Measurements from ENCODE around the gene PSMD3. TPM values are rescaled to one million over a fixed set of nuclear protein-coding genes. Genes with fewer than 3 reads are reported as not detected.

PSMD3 gene
- total and polyA plus RNA-seq, 9 of the 15 experiments (the other 6 are each of a cell fraction or from before 2014, with no cell fraction given) = 2.0 to 251 (median 135) TPM

- intact Hi-C loops (cut with micrococcal nuclease) = loop anchor here (1.0 kb wide), 1 partner anchor 77 kb away; no protein-coding TSS in a partner anchor
- no peak for ATAC-seq
- BruUV-seq (replicated peaks) = no TSS peak
Observed at GRCh38 chr17:40034426-40035161, 54.0 kb downstream of the PSMD3 start.

DNA sequence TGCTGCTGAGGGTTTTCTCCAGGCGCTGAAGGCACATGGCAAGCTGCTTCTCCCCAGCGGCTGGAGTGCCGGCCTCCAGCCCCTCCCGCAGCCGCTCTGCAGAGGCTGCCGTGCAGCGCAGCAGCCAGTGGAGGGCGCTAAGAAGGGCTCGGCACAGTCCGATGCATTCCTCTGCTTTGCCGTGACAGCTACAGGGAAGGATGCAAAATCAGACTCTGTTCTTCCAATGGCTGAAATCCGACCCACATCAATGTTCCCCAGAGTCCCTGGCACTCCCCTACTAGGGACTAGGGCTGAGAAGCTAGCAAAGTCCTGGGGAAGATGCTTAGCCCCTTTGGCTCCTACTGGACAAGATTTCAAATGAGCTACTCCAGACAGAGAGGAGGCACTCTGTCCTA lies 54.6 kb downstream of the PSMD3 start:
- Histone ChIP-seq H3K4me1 (replicated peaks in 1 of 2; ENCODE audit: control insufficient read depth in 2 of 2, insufficient read depth in 2 of 2, low read length in 2 of 2) (peaks cover 0 to 4% of the 10 kb centered on the region in 2 experiments; a peak in 1 of 5 replicates), H3K27me3 (ENCODE audit: control insufficient read depth in 2 of 2, insufficient read depth in 2 of 2, low read length in 2 of 2) (no peaks in the 10 kb centered on the region), H3K79me2 (ENCODE audit: control insufficient read depth, insufficient read depth, low read length) (no peaks in the 10 kb centered on the region), H3K36me3 (ENCODE audit: control insufficient read depth, insufficient read depth, low read length) (peaks cover 61% of the 10 kb centered on the region), H4K20me1 (replicated peaks; ENCODE audit: control insufficient read depth, insufficient read depth, low read length) (no peaks in the 10 kb centered on the region), H3K9ac (ENCODE audit: insufficient read depth in 1 of 2, low read depth in 2 of 2, low read length in 2 of 2) (no peak overlapping the region; a peak in 1 of 4 replicates), H3K9me3 (replicated peaks; ENCODE audit: control insufficient read depth, insufficient read depth, low read depth, low read length) (no peaks in the 10 kb centered on the region), H3K27ac (ENCODE audit: extremely low read depth, low read depth, low read length) (no peak overlapping the region), H3K9me1 (ENCODE audit: control insufficient read depth, insufficient read depth, low read length) (no peaks in the 10 kb centered on the region), H3K4me3 (no peak overlapping the region), H2AFZ (ENCODE audit: low read depth, low read length) (no peak overlapping the region), H3K4me2 (ENCODE audit: insufficient read depth, low read length) (no peak overlapping the region)
- no TSS peak for BruUV-seq (replicated peaks)
- FAIRE-seq (peak; percentile 76), ATAC-seq (peak; percentile 99), DNase-seq (ENCODE audit: extremely low read depth in 1 of 4, low spot score in 3 of 4) (peak; percentile 71 to 77 (median 74))
- CTCF ChIA-PET (ENCODE audit: low intra/inter-chr PET ratio) = interaction anchor here (0.6 to 1.7 kb wide), 5 partner anchors 8 to 169 kb away, joined by 3 to 6 read pairs (median 3); no protein-coding TSS in a partner anchor
- POLR2A ChIA-PET = interaction anchor here (0.6 to 1.7 kb wide), 7 partner anchors 13 to 124 kb away, joined by 3 to 5 read pairs (median 3); no protein-coding TSS in a partner anchor
- in situ Hi-C loops (cut with MboI) = no loop called here
- intact Hi-C loops (cut with micrococcal nuclease) = loop anchor here (1.0 kb wide), 1 partner anchor 76 kb away; no protein-coding TSS in a partner anchor
- 14% methylated on average over 12 of the region's 12 CpGs for WGBS (ENCODE audit: insufficient coverage, low coverage, missing lambda C conversion rate)
- TF ChIP-seq MAZ (CRISPR knock-in tag; conservative IDR thresholded peaks at IDR 0.05 in 1 of 2, IDR thresholded peaks at IDR 0.05 in 1 of 2) = peak in 1 of 2 experiments; percentile 76; a peak in 1 of 4 replicates
- TF ChIP-seq NEUROD1 (IDR thresholded peaks at IDR 0.05; ENCODE audit: borderline replicate concordance, low read depth, low read length, partially characterized antibody) = peak; percentile 33
- 0 out of 2 replicates have a peak, but pooled peaks have one; percentile 18 for TF ChIP-seq ZKSCAN1 (IDR thresholded peaks at IDR 0.05; ENCODE audit: low read depth, low read length)
- TF ChIP-seq SMC3 (conservative IDR thresholded peaks at IDR 0.05; ENCODE audit: insufficient read depth, low read depth, low read length) = peak; percentile 74
- 0 out of 2 replicates have a peak, but pooled peaks have one; percentile 32 for TF ChIP-seq JUND (IDR thresholded peaks at IDR 0.05; ENCODE audit: borderline replicate concordance, low read depth, low read length)
- no peak for TF ChIP-seq JUND (tag; IDR thresholded peaks at IDR 0.05; ENCODE audit: borderline replicate concordance, low read depth, low read length)
- TF ChIP-seq, protein P1, sequence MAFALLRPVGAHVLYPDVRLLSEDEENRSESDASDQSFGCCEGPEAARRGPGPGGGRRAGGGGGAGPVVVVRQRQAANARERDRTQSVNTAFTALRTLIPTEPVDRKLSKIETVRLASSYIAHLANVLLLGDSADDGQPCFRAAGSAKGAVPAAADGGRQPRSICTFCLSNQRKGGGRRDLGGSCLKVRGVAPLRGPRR (CRISPR knock-in tag; IDR thresholded peaks at IDR 0.05) = no peak
- TF ChIP-seq SIN3A (IDR thresholded peaks at IDR 0.05; ENCODE audit: borderline replicate concordance in 2 of 2, control insufficient read depth in 1 of 2, low read depth in 2 of 2, low read length in 2 of 2) = 0 out of 4 replicates have a peak, but pooled peaks of 1 of the 2 experiments have one; percentile 22
- TF ChIP-seq MYC (IDR thresholded peaks at IDR 0.05; ENCODE audit: low read depth, low read length) = peak; percentile 29; the same call in 1 of the 2 replicates
- TF ChIP-seq MYC (CRISPR knock-in tag; IDR thresholded peaks at IDR 0.05; ENCODE audit: borderline replicate concordance, low read depth) = no peak
- TF ChIP-seq CBFA2T2 (conservative IDR thresholded peaks at IDR 0.05) = no peak

More at GRCh38 chr17:40034426-40035161, 54.0 kb downstream of the PSMD3 start:
- H3K9ac ChIP-seq (ENCODE audit: insufficient read depth in 1 of 2, low read depth in 2 of 2, low read length in 2 of 2) = no peak overlapping the region; a peak in 1 of 4 replicates
- H3K36me3 ChIP-seq (ENCODE audit: control insufficient read depth, insufficient read depth, low read length) = peaks cover 66% of the 10 kb centered on the region
- in situ Hi-C loops (cut with MboI) = loop anchor here (5.0 kb wide), 1 partner anchor 48 kb away; no protein-coding TSS in a partner anchor
- no peak for DNase-seq (ENCODE audit: extremely low read depth in 1 of 4, low spot score in 3 of 4)
- H3K79me2 ChIP-seq (ENCODE audit: control insufficient read depth, insufficient read depth, low read length) = no peaks in the 10 kb centered on the region
- H4K20me1 ChIP-seq (replicated peaks; ENCODE audit: control insufficient read depth, insufficient read depth, low read length) = no peaks in the 10 kb centered on the region
- no peak overlapping the region for H3K4me3 ChIP-seq
- no peak overlapping the region for H3K27ac ChIP-seq (ENCODE audit: extremely low read depth, low read depth, low read length)
- WGBS (ENCODE audit: insufficient coverage, low coverage, missing lambda C conversion rate) = 80% methylated on average over 7 of the region's 8 CpGs
- H3K9me1 ChIP-seq (ENCODE audit: control insufficient read depth, insufficient read depth, low read length) = no peaks in the 10 kb centered on the region
- ChIA-PET CTCF (ENCODE audit: low intra/inter-chr PET ratio) (interaction anchor here (0.6 to 1.7 kb wide), 4 partner anchors 41 to 169 kb away, joined by 3 to 6 read pairs (median 4); no protein-coding TSS in a partner anchor), POLR2A (interaction anchor here (0.7 to 1.7 kb wide), 8 partner anchors 13 to 501 kb away, joined by 3 to 5 read pairs (median 3); no protein-coding TSS in a partner anchor)
- peaks cover 0 to 4% of the 10 kb centered on the region in 2 experiments; a peak in 1 of 5 replicates for H3K4me1 ChIP-seq (replicated peaks in 1 of 2; ENCODE audit: control insufficient read depth in 2 of 2, insufficient read depth in 2 of 2, low read length in 2 of 2)
- no peaks in the 10 kb centered on the region for H3K27me3 ChIP-seq (ENCODE audit: control insufficient read depth in 2 of 2, insufficient read depth in 2 of 2, low read length in 2 of 2)
- no peak overlapping the region for H2AFZ ChIP-seq (ENCODE audit: low read depth, low read length)
- no peak for FAIRE-seq
- TF ChIP-seq SPI1 (IDR thresholded peaks at IDR 0.05; ENCODE audit: borderline replicate concordance, low read depth, low read length) (peak; percentile 50; the same call in 1 of the 2 replicates), TEAD2 (tag; IDR thresholded peaks at IDR 0.05) (no peak)
- H3K9me3 ChIP-seq (replicated peaks; ENCODE audit: control insufficient read depth, insufficient read depth, low read depth, low read length) = no peaks in the 10 kb centered on the region
- H3K4me2 ChIP-seq (ENCODE audit: insufficient read depth, low read length) = no peak overlapping the region

All from K562 (cell line).